Caco-2 (cell line): ENCODE measurements around the gene COX6A1. TPM values are rescaled to one million over a fixed set of nuclear protein-coding genes. Genes with fewer than 3 reads are reported as not detected.
"Not testable (repeated sequence)": the region's sequence is repeated elsewhere in the genome, so short reads cannot be mapped to it uniquely, and the experiment has no call there.

Source experiments
- BruUV-seq: library from RNA; stranded (reverse); fragments of 400-500 nt; replicated peaks from 2 replicates; lab custom pipeline; 2021; lab: Mats Ljungman, UMichigan
- CTCF ChIA-PET: fragments of 300-600 bp; sonication (Branson Sonifier 250); formaldehyde crosslinking; loops from one replicate; lab custom pipeline; 2022; ENCODE audit warnings: antibody characterized with exemption; lab: Charles Lee
- POLR2A ChIA-PET: fragments of 300-600 bp; sonication (Branson Sonifier 250); formaldehyde crosslinking; loops from one replicate; lab custom pipeline; 2022; ENCODE audit warnings: antibody characterized with exemption; lab: Charles Lee
- DNase-seq, 2 experiments: peaks; one replicate each; pipeline versions ENCODE4 v3.0.0 to v3.0.0-alpha.2; 2020 to 2022
- H3K27me3 ChIP-seq: replicated peaks from 2 replicates; pipeline ENCODE4 v1.6.0; 2011; ENCODE audit warnings: low read length; ENCODE audit not compliant: control insufficient read depth, insufficient read depth
- H3K36me3 ChIP-seq: 2 replicates; pipeline ENCODE4 v1.5.1; 2011; ENCODE audit warnings: low read length; ENCODE audit not compliant: control insufficient read depth, insufficient read depth
- H3K4me1 ChIP-seq: fragments of 250-450 bp; sonication (Bioruptor Pico); 2 replicates; pipeline ENCODE4 v1.5.1; 2020; ENCODE audit warnings: mild to moderate bottlenecking
- H3K4me3 ChIP-seq: 2 replicates; pipeline ENCODE4 v1.5.1; 2011; ENCODE audit warnings: low read depth, mild to moderate bottlenecking, control low read depth, low read length
- H3K9me3 ChIP-seq: fragments of 250-450 bp; sonication (Bioruptor Pico); 2 replicates; pipeline ENCODE4 v1.5.1; 2020; ENCODE audit warnings: mild to moderate bottlenecking, moderate library complexity
- H3K27ac Mint-ChIP-seq: one replicate; pipeline ENCODE4 v1.8.0; 2022; ENCODE audit warnings: mixed read lengths; ENCODE audit not compliant: unreplicated experiment
- H3K27me3 Mint-ChIP-seq: one replicate; pipeline ENCODE4 v1.8.0; 2022; ENCODE audit warnings: mixed read lengths; ENCODE audit not compliant: insufficient read depth, unreplicated experiment
- H3K36me3 Mint-ChIP-seq: one replicate; pipeline ENCODE4 v1.8.0; 2022; ENCODE audit warnings: mild to moderate bottlenecking, mixed read lengths; ENCODE audit not compliant: insufficient read depth, unreplicated experiment
- H3K4me1 Mint-ChIP-seq: one replicate; pipeline ENCODE4 v1.8.0; 2022; ENCODE audit warnings: low read depth, mixed read lengths; ENCODE audit not compliant: unreplicated experiment
- H3K4me3 Mint-ChIP-seq: one replicate; pipeline ENCODE4 v1.8.0; 2022; ENCODE audit warnings: mild to moderate bottlenecking, moderate library complexity, mixed read lengths; ENCODE audit not compliant: unreplicated experiment
- H3K9me3 Mint-ChIP-seq: one replicate; pipeline ENCODE4 v1.8.0; 2022; ENCODE audit warnings: mixed read lengths; ENCODE audit not compliant: unreplicated experiment
- intact Hi-C: fragments of 100-400 bp; cut with micrococcal nuclease; formaldehyde crosslinking; loops from one replicate; pipeline ENCODE4 v1.10.0; 2022; ENCODE audit not compliant: unreplicated experiment
- total RNA-seq: library from RNA; stranded (reverse); gene quantifications from 2 replicates; pipeline ENCODE4 v1.2.3, GENCODE V29; 2022
- TF ChIP-seq, protein P1 (sequence below), 2 experiments: fragments of 200-600 bp in 1 of 2; IDR thresholded peaks; 1 replicate in 1 of 2; 2 replicates in 1 of 2; pipeline versions ENCODE4 v1.5.1 to v1.8.0; 2011 to 2022; ENCODE audit warnings: antibody characterized with exemption in 1 of 2, control low read depth in 1 of 2, inconsistent platforms in 1 of 2, low read depth in 1 of 2, low read length in 1 of 2, mild to moderate bottlenecking in 1 of 2, moderate library complexity in 1 of 2; ENCODE audit not compliant: insufficient read depth in 1 of 2, severe bottlenecking in 1 of 2, unreplicated experiment in 1 of 2

The COX6A1 gene
- total RNA-seq, 1 experiment from 2014 or later = 474 TPM

GRCh38 chr12:120439646-120440247 lies 1.8 kb downstream of the COX6A1 start:
- no TSS peak for BruUV-seq
- TF ChIP-seq, protein P1, sequence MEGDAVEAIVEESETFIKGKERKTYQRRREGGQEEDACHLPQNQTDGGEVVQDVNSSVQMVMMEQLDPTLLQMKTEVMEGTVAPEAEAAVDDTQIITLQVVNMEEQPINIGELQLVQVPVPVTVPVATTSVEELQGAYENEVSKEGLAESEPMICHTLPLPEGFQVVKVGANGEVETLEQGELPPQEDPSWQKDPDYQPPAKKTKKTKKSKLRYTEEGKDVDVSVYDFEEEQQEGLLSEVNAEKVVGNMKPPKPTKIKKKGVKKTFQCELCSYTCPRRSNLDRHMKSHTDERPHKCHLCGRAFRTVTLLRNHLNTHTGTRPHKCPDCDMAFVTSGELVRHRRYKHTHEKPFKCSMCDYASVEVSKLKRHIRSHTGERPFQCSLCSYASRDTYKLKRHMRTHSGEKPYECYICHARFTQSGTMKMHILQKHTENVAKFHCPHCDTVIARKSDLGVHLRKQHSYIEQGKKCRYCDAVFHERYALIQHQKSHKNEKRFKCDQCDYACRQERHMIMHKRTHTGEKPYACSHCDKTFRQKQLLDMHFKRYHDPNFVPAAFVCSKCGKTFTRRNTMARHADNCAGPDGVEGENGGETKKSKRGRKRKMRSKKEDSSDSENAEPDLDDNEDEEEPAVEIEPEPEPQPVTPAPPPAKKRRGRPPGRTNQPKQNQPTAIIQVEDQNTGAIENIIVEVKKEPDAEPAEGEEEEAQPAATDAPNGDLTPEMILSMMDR (IDR thresholded peaks at IDR 0.05; ENCODE audit: insufficient read depth in 1 of 2, low read depth in 1 of 2, low read length in 1 of 2, severe bottlenecking in 1 of 2, unreplicated experiment in 1 of 2) = peak; percentile 75 to 80
- Mint-ChIP-seq H3K27me3 (no peaks in the 10 kb centered on the region), H3K4me3 (peak overlapping the region; percentile 90), H3K36me3 (peaks cover 38% of the 10 kb centered on the region), H3K27ac (no peak overlapping the region), H3K9me3 (no peaks in the 10 kb centered on the region), H3K4me1 (no peaks in the 10 kb centered on the region)
- Histone ChIP-seq H3K27me3 (no peaks in the 10 kb centered on the region), H3K4me1 (no peaks in the 10 kb centered on the region), H3K4me3 (no peak overlapping the region), H3K9me3 (no peaks in the 10 kb centered on the region), H3K36me3 (no peaks in the 10 kb centered on the region)
- intact Hi-C loops = loop anchor here (1.0 to 2.0 kb wide), 3 partner anchors 27 to 141 kb away; partner anchors contain the start of gene POP5
- ChIA-PET POLR2A (no interaction called here), CTCF (no interaction called here)
- DNase-seq = peak; percentile 70 to 73

DNA sequence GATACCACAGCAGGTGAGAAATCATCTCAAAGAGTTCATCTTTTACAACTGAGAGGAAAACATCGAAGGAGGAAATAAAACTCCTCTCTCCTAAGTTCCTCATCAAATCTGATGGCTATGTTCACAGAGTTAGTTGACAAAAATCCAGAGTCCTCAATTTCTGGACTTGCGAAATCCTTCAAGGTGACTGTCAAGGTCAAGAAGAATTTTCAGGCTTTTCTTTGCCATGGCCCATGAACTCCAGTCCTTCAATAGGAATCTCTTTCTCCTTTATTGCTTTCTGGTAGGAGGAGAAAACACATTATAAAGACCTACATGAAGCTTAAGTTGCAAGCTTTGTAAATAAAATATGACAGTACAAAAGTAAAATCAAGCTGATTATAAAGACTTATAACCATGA lies 6.8 kb downstream of the COX6A1 start:
- POLR2A ChIA-PET = interaction anchor here (1.4 kb wide), 1 partner anchor 243 kb away, joined by 5 read pairs; no protein-coding TSS in a partner anchor
- no peaks in the 10 kb centered on the region; the same call in 1 of the 2 replicates for H3K36me3 ChIP-seq
- H3K9me3 Mint-ChIP-seq = no peaks in the 10 kb centered on the region
- H3K27ac Mint-ChIP-seq = peak overlapping the region; percentile 98
- no peaks in the 10 kb centered on the region for H3K9me3 ChIP-seq
- no peak overlapping the region for H3K4me3 ChIP-seq
- TF ChIP-seq, protein P1 (IDR thresholded peaks at IDR 0.05; ENCODE audit: insufficient read depth in 1 of 2, low read depth in 1 of 2, low read length in 1 of 2, severe bottlenecking in 1 of 2, unreplicated experiment in 1 of 2) = no peak
- CTCF ChIA-PET = no interaction called here
- intact Hi-C loops = no loop called here
- peaks cover 8% of the 10 kb centered on the region for H3K4me1 Mint-ChIP-seq
- no peaks in the 10 kb centered on the region for H3K27me3 ChIP-seq
- H3K27me3 Mint-ChIP-seq = no peaks in the 10 kb centered on the region
- BruUV-seq = no TSS peak
- 0 out of 2 replicates have a peak, but pooled peaks cover 3% of the 10 kb centered on the region for H3K4me1 ChIP-seq
- H3K4me3 Mint-ChIP-seq = peak overlapping the region; percentile 96
- H3K36me3 Mint-ChIP-seq = peaks cover 72% of the 10 kb centered on the region
- no peak for DNase-seq

DNA sequence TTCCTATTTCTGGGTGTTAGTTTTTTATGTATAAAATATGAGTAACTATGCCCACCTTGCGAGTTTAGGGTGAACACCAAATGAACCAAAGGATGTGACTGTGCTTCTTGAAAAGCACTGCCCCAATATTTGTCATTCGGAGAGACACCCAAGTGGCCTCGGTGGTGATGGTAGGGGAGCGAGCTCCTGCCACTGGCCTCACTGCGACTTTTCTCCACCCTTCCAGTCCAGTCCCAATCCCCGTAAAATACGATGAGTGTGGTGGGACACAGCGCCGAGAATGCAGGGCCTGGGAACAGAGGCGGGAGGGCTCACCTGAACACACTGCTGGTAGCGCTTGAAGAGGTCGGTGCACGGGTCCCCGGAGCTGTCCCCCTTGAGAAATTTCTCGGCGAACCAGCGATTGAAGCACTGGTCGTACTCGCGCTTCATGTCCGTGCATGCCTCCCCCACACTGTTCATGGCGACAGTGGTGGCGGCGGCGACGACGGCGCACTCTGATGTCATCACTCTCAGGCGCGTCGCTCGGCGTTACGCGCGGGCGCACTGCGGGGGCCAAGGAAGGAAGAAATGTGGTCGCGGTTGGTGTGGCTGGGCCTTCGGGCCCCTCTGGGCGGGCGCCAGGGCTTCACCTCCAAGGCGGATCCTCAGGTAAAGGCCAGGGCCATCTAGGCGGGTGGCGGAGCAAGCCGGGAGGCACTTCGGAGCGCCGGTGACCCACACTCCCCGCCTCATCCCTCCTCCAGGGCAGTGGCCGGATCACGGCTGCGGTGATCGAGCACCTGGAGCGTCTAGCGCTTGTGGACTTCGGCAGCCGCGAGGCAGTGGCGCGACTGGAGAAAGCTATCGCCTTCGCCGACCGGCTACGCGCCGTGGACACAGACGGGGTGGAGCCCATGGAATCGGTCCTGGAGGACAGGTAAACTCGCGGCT lies 8.3 kb downstream of the COX6A1 start, which contains the start of the genes GATC and TRIAP1:
Gene GATC, plus strand, starts transcription at position 534 of the 933 bp plus-strand sequence. Its CDS starts 37 bp downstream, at position 571.
Gene TRIAP1, minus strand, starts transcription at position 474 of the 933 bp plus-strand sequence. Its CDS starts 12 bp downstream, at position 462.
- TSS peak; percentile 78 for BruUV-seq
- Mint-ChIP-seq H3K27ac (peak within 1 kb of the TSS; percentile 98), H3K4me3 (peak within 1 kb of the TSS; percentile 96), H3K9me3 (no peaks in the 10 kb centered on the region), H3K4me1 (peaks cover 8% of the 10 kb centered on the region), H3K36me3 (peaks cover 75% of the 10 kb centered on the region), H3K27me3 (no peaks in the 10 kb centered on the region)
- TF ChIP-seq, protein P1 (IDR thresholded peaks at IDR 0.05; ENCODE audit: insufficient read depth in 1 of 2, low read depth in 1 of 2, low read length in 1 of 2, severe bottlenecking in 1 of 2, unreplicated experiment in 1 of 2) = no peak
- ChIA-PET POLR2A (interaction anchor here (0.7 to 1.2 kb wide), 2 partner anchors 9 kb away, joined by 3 read pairs; no protein-coding TSS in a partner anchor), CTCF (interaction anchor here (0.6 kb wide), 1 partner anchor 22 kb away, joined by 5 read pairs; no protein-coding TSS in a partner anchor)
- 0 out of 2 replicates have a peak, but pooled peaks cover 3% of the 10 kb centered on the region for H3K4me1 ChIP-seq
- intact Hi-C loops = loop anchor here (2.0 kb wide), 1 partner anchor 23 kb away; the partner anchor contains the start of gene SRSF9
- no peaks in the 10 kb centered on the region for H3K9me3 ChIP-seq
- peak; percentile 87 to 90 for DNase-seq
- H3K27me3 ChIP-seq = no peaks in the 10 kb centered on the region
- peak within 1 kb of the TSS; percentile 67 for H3K4me3 ChIP-seq
- H3K36me3 ChIP-seq = peaks cover 3% of the 10 kb centered on the region

DNA sequence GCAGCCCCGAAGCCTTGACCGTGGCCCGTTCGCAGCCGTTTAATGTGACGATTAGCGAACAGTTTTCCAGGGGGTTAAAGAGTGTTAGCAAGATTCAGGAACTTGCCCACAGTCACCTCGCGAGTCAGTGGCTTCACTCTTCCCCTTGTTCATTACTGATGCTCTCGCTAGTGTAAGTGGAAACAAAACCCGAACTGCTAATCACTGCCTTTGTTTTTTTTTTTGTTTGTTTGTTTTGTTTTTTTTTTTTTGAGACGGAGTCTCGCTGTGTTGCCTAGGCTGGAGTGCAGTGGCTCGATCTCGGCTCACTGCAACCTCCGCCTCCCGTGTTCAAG lies 8.9 kb downstream of the COX6A1 start:
- Mint-ChIP-seq H3K4me3 (peak overlapping the region; percentile 96), H3K27ac (peak overlapping the region; percentile 98), H3K36me3 (peaks cover 70% of the 10 kb centered on the region)
- H3K36me3 ChIP-seq, H3K9me3 Mint-ChIP-seq, CTCF ChIA-PET, H3K27me3 ChIP-seq, H3K9me3 ChIP-seq, H3K4me1 ChIP-seq, DNase-seq, H3K27me3 Mint-ChIP-seq, H3K4me1 Mint-ChIP-seq: not testable (repeated sequence)
- intact Hi-C loops = loop anchor here (2.0 kb wide), 1 partner anchor 22 kb away; the partner anchor contains the start of gene SRSF9
- BruUV-seq = TSS peak; percentile 77
- POLR2A ChIA-PET = interaction anchor here (1.2 kb wide), 1 partner anchor 9 kb away, joined by 3 read pairs; no protein-coding TSS in a partner anchor
- peak overlapping the region; percentile 67 for H3K4me3 ChIP-seq
